Stimulated activated CD4-positive, alpha-beta T cell treated with anti-CD3 and anti-CD28 coated beads, Interleukin-4, amount 100 ng/mL, for 4 hours (primary cell): ENCODE results near the gene YPEL1.
"Not testable (repeated sequence)": the region's sequence is repeated elsewhere in the genome, so short reads cannot be mapped to it uniquely, and the experiment has no call there.

Source experiments
- DNase-seq, 2 experiments: peaks; one replicate each; pipeline ENCODE4 v3.0.0-alpha.2; 2020

Gene YPEL1

GRCh38 chr22:21720191-21720859 is 15.3 kb downstream of the YPEL1 start:
- DNase-seq, result not testable (repeated sequence)

DNA sequence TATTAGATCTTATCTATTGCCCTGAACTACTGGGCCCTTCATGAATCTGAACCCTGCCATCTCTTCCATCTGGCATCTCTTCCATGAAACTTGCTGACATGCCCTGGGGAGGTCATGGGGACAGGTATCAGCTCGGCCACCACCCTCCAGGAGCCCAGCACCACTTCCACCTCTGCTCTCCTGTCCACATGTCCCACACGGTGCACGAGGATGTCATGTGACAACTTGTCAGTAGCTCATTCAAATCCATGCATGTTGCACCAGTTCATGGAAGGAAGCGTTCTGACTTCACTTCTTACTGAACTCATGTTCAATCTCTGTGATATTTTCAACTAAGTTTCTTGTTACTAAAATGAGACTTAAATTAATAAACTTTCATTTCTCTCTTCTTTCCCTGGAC is 16.6 kb downstream of the YPEL1 start:
- DNase-seq, result no peak

- no peak for DNase-seq
These were observed 17.1 kb downstream of the YPEL1 start for GRCh38 chr22:21718499-21718898.

DNA sequence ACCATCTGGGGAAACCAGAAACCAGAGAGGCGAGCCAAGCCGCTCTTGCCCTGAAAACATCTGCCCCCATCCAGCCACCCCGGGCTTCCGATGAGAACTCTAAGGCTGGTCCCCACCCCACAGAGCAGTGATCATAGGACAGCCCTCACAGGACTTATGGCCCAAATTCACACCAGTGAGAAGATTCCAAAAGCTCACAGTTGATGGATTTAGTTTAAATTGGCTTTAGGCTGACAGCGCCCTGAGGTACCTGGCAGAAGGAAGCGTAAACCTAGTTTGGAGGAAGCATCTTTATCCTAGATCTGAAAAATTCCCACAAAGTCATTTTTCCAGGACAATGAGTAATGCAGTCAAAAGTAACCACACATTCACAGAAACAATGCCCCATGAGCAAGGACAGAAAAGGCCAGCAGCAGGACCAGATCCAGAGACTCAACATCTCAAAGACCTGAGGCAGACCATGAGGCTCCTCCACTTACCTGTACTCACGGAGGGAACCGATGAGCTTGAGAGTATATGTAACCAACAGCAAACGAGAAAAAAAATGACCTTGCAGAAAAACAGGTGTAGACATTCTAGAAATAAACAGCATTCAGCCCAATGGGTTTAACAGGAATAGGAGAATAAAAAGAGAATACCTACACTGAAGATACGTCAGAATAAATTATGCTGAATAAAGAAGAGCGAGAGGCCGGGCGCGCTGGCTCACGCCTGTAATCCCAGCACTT is 19.0 kb downstream of the YPEL1 start:
- not testable (repeated sequence) for DNase-seq

DNA sequence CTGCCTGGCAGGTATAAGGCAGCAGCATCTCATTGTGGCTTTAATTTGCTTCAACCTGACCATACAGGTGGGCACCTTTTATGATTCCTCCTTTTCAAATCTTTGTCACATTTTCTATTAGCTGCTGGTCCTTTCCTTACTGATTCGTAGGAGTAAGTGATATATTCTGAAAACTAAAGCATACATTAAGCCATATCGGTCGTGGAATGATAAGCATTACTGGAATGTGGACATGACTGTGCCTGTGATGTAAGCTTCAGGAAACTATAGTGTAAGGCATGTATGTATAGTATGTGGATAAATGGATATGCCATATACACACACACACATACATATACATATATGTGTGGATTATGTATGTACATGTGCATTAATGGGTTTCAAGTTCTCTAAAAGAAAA is 20.8 kb downstream of the YPEL1 start:
- DNase-seq, result no peak

- DNase-seq, result no peak
These were observed 21.4 kb downstream of the YPEL1 start for GRCh38 chr22:21714059-21714770.

DNA sequence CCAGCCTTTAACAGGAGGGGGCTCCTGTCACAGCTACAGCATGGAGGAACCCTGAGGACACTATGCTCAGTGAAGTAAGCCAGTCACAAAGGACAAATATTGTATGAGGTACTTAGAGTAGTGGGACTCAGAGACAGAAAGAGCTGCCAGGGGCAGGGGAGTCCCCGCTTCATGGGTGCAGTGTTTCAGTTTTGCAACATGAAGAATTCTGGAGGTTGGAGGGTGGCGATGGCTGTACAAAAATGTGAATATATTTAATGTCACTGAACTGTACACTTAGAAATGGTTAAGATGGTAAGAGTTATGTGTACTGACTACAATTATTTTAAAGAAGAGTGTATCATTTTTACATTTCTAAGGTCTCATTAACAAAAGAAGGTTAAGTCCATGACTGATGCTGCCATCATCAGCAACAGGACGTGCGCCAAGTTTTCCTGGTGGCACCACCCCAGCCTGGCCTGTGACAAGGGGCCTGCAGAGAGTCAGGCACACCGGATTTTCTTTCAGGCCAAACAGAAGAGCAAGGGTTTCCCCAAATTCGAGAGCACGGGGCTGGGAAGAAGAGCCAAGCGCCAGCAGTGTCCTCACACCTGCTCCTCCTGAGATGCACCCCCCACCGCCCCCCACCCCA is 22.1 kb downstream of the YPEL1 start:
- DNase-seq, result no peak

GRCh38 chr22:21712751-21713427 is 22.7 kb downstream of the YPEL1 start:
- peak; percentile 40 to 43 for DNase-seq

DNA sequence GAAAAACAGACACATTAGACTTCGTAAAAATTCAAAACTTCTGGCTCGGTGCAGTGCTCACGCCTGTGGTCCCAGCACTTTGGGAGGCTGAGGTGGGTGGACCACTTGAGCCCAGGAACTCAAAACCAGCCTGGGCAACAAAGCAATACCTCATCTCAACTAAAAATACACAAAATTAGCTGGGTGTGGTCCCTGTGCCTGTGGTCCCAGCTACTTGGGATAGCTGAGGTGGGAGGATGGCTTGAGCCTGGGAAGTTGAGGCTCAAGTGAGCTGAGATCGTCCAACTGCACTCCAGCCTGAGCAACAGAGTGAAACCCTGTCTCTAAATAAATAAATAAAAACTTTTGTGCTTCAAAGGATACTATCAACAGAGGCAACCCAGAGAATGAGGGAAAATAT is 23.7 kb downstream of the YPEL1 start:
- no peak for DNase-seq

DNA sequence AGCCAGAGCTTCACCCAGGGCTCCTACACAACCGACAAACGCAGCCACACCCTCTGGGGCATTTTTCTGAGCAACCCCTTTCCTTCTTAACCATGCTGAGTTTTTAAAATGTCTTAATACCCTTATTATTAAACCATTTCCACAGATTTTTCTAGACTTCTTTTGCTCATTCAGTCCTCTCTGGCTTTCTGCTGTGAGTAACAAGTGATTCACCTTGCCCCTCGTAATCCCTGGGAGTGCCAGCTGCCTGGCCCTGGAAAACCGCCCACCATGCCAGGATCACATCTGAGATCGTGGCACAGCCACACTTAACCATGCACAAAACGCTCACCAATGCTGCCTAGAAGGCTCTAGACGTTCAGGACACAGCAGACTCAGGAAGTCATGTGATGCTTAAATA is 25.4 kb downstream of the YPEL1 start:
- no peak for DNase-seq

DNA sequence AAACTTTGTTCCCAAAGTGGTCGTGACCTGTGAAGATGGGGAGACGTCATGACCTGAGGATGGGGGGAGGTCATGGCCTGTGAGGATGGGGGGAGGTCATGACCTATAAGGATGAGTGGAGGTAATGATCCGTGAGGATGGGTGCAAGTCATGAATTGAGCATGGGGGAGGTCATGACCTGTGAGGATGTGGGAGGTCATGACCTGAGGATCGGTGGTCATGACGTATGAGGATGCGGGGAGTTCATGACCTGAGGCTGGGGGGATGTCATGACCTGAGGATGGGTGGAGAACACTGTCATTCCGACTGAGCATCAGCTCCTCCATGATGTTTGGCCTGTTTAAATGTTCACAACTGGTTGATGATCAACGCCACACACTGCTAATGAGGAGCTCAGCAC is 25.9 kb downstream of the YPEL1 start:
- DNase-seq, result no peak

DNA sequence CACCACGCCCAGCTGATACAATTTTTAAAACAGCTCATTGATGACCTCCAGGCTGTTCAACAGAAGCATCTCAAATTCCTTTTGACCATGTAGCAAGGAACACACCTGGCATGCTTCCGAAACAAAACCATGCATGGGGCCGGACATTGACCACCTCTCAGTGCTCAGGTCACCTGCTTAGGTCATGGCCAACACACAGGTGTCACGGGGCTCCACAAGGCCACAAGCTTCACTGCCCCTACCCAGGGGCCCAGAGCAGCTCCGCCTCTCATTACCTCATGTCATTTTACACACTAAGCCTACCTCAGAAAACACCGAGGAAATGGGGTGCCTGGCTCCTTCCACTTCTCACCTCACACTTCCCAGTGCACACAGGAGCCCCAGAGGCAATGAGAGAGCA is 26.6 kb downstream of the YPEL1 start:
- no peak for DNase-seq

GRCh38 chr22:21707677-21708076 is 27.9 kb downstream of the YPEL1 start:
- DNase-seq, result no peak

GRCh38 chr22:21703684-21704316 is 31.8 kb downstream of the YPEL1 start:
- no peak for DNase-seq

DNA sequence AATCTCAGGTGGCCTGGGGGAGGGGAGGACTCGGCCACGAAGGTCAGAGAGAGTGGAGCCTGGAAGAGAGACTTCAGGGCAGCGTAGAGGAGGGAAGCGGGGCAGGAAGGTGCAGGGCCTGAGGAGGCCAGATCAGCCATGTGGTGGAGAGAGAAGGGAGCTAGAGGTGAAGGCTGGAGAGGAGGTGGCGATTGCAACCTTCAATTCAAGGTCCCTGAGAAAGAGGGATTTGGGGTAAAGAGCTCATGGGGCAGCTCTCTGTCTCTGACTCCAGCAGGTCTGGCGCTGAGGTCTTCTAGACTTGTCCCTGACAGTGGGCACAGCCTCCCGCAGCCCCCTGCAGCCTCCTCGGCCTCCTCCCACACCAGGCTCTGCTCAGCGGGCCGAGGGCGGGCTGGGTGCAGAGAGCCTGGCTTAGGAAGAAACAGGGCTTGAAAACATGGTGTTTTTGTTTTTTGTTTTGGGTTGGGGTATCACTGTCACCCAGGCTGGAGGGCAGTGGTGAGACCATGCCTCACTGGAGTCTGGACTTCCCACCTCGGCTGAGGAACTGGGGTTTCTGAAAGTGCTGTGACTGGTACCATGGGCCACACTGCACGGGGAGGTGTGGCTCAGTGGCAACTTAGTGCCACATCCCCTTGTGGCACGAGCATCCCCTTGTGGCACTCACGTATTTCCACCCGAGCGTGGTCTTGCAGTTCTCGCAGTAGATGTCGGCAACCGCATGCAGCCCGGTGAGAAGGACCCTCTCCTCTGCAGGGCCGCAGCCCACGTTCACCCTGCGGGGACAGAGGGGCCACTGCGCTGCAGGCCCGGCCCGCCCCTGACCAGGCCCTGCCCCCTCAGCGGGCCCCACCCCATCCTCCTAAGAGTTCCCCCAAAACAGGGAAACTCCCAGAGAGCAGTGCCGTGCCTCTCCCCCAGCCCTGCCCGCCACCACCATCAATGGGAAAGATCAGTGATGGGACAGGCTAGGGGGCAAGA is 32.6 kb downstream of the YPEL1 start:
- no peak for DNase-seq

DNA sequence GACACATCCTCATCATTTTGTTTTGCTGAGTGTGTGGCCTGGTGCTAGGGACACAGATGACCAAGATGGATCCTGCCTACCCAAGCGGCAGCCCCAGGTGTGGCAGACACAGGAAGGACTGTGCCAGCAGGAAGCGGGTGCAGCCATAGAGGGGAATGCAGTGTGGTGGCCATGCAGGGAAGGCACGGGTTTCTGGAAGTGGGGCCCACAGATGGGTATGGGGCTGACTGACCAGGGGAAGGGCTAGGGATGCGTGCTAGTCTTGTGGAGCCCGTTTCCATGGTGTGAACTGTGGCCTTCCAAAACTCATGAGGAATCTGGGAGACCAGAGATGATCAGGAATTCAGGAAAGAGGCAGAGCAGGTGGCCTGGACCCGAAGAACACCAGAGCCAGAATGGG is 33.5 kb downstream of the YPEL1 start:
- DNase-seq, result no peak

DNA sequence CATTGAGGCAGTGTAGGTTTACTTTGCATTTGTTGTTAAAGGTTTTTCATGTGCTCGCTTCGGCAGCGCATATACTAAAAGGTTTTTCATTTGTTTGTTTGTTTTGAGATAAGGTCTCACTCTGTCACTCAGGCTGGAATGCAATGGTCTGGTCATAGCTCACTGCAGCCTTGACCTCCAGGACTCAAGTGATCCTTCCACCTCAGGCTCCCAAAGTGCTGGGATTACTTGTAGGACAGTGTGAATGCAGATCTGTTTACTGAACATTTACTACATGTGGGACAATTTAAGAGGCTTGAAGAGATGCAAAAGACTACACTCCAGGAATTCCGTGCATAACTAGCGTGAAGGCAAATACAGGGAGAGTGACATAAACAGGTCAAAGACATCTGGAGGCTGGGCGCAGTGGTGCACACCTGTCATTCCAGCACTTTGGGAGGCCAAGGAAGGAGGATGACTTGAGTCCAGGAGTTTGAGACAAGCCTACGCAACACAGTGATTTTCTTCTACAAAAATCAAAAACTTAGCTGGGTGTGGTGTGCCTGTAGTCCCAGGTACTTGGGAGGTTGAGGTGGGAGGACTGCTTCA is 34.1 kb downstream of the YPEL1 start:
- DNase-seq, result no peak

DNA sequence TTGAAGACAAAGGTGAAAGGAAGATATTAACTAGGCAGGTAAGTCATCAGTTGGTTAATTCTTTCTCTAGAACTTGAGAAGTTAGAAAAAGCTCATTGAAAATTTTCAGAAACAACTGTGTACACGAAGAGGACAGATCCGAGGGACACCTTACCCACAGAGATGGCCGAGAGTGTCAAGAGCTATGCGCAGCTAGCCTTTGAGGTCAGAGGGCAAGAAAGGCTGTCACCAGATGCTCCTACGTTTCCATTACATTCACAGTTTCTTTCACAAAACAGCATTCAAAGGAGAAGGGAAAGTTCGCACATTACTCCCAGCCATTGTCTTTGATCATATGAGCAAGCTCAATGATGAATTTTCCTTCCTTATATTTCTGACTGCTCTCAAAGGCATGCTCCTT is 34.8 kb downstream of the YPEL1 start:
- DNase-seq, result no peak

DNA sequence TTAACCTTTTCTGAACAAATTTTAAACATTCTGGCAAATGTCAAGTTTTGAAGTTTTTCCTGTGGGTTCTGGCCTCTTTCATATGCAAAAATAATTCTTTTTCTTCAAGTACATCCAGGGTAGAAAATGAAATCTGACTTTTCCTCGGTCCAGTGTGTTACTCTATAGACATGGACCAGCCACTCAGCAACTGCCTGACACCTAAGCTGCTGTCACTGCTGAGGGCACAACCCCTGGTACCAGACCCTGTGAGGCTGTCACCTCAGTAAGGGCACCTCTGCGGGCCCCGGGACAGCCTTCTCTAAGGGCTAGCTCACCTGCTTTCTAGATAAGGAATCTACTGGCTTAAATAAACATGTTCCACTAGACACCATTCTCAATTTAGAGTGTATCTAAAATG is 36.0 kb downstream of the YPEL1 start:
- DNase-seq, result no peak

- no peak for DNase-seq
These were observed 36.9 kb downstream of the YPEL1 start for GRCh38 chr22:21698430-21699329.
